H9 (cell line): ENCODE results near the gene OTP. TPM values are rescaled to one million over a fixed set of nuclear protein-coding genes. Genes with fewer than 3 reads are reported as not detected.

ENCODE experiments used
- DNase-seq: peaks from one replicate; pipeline ENCODE4 v3.0.0-alpha.2; 2017
- H2AFZ ChIP-seq: one replicate; pipeline ENCODE4 v1.6.1; 2013; ENCODE audit warnings: mild to moderate bottlenecking, low read length, control low read depth, moderate library complexity
- H2AK5ac ChIP-seq: 2 replicates; pipeline ENCODE4 v1.6.1; 2013; ENCODE audit warnings: low read length, control low read depth, mixed read lengths; ENCODE audit not compliant: insufficient read length
- H2BK120ac ChIP-seq: one replicate; pipeline ENCODE4 v1.6.1; 2013; ENCODE audit warnings: low read depth, mild to moderate bottlenecking, low read length, control low read depth, inconsistent platforms; ENCODE audit not compliant: poor library complexity, severe bottlenecking
- H2BK12ac ChIP-seq: 2 replicates; pipeline ENCODE4 v1.6.1; 2013; ENCODE audit warnings: low read length, control low read depth, mixed read lengths, low read depth; ENCODE audit not compliant: insufficient read length
- H2BK15ac ChIP-seq: 2 replicates; pipeline ENCODE4 v1.6.1; 2013; ENCODE audit warnings: low read depth, low read length, control low read depth
- H2BK20ac ChIP-seq: one replicate; pipeline ENCODE4 v1.6.1; 2013; ENCODE audit warnings: low read depth, mild to moderate bottlenecking, low read length, control low read depth, inconsistent platforms; ENCODE audit not compliant: poor library complexity, severe bottlenecking
- H2BK5ac ChIP-seq: 2 replicates; pipeline ENCODE4 v1.6.1; 2013; ENCODE audit warnings: low read length, control low read depth, mixed read lengths; ENCODE audit not compliant: insufficient read length
- H3K14ac ChIP-seq: 2 replicates; pipeline ENCODE4 v1.6.1; 2013; ENCODE audit warnings: low read length, control low read depth; ENCODE audit not compliant: insufficient read depth
- H3K18ac ChIP-seq: 2 replicates; pipeline ENCODE4 v1.6.1; 2013; ENCODE audit warnings: low read depth, mild to moderate bottlenecking, mixed read lengths, low read length, control low read depth; ENCODE audit not compliant: insufficient read length
- H3K23ac ChIP-seq: 2 replicates; pipeline ENCODE4 v1.6.1; 2013; ENCODE audit warnings: low read length, control low read depth, mixed read lengths, low read depth; ENCODE audit not compliant: insufficient read length
- H3K23me2 ChIP-seq: 2 replicates; pipeline ENCODE4 v1.6.1; 2013; ENCODE audit warnings: low read depth, mild to moderate bottlenecking, mixed read lengths, low read length, control low read depth; ENCODE audit not compliant: insufficient read length, poor library complexity, severe bottlenecking
- H3K27ac ChIP-seq: 2 replicates; pipeline ENCODE4 v1.5.1; 2013; ENCODE audit warnings: low read length, control low read depth, mixed read lengths, low read depth; ENCODE audit not compliant: insufficient read length
- H3K27me3 ChIP-seq: 2 replicates; pipeline ENCODE4 v1.6.1; 2013; ENCODE audit warnings: low read length, control low read depth, inconsistent platforms; ENCODE audit not compliant: insufficient read depth
- H3K4ac ChIP-seq: 2 replicates; pipeline ENCODE4 v1.6.1; 2013; ENCODE audit warnings: low read depth, mild to moderate bottlenecking, control low read depth, inconsistent platforms, low read length, moderate library complexity
- H3K4me1 ChIP-seq: 2 replicates; pipeline ENCODE4 v1.6.1; 2013; ENCODE audit warnings: low read length, control low read depth, inconsistent platforms; ENCODE audit not compliant: insufficient read depth
- H3K4me2 ChIP-seq: 2 replicates; pipeline ENCODE4 v1.6.1; 2013; ENCODE audit warnings: low read length, control low read depth, mixed read lengths; ENCODE audit not compliant: insufficient read length, insufficient read depth
- H3K56ac ChIP-seq: 2 replicates; pipeline ENCODE4 v1.6.1; 2013; ENCODE audit warnings: low read depth, mild to moderate bottlenecking, mixed read lengths, low read length, control low read depth; ENCODE audit not compliant: insufficient read length
- H3K79me1 ChIP-seq: 2 replicates; pipeline ENCODE4 v1.6.1; 2013; ENCODE audit warnings: low read depth, mild to moderate bottlenecking, moderate library complexity, low read length, control low read depth, inconsistent platforms; ENCODE audit not compliant: insufficient read depth, poor library complexity, severe bottlenecking
- H3K79me2 ChIP-seq: 2 replicates; pipeline ENCODE4 v1.6.1; 2013; ENCODE audit warnings: low read length, control low read depth, inconsistent platforms; ENCODE audit not compliant: insufficient read depth
- H3K9ac ChIP-seq: 2 replicates; pipeline ENCODE4 v1.6.1; 2013; ENCODE audit warnings: low read length, control low read depth, mixed read lengths; ENCODE audit not compliant: insufficient read length; ENCODE audit errors: extremely low read depth
- H3K9me3 ChIP-seq: one replicate; pipeline ENCODE4 v1.6.1; 2013; ENCODE audit warnings: low read depth, low read length, inconsistent platforms; ENCODE audit not compliant: control insufficient read depth
- H3T11ph ChIP-seq: one replicate; pipeline ENCODE4 v1.6.1; 2013; ENCODE audit warnings: mild to moderate bottlenecking, low read length, control low read depth, inconsistent platforms
- H4K20me1 ChIP-seq: one replicate; pipeline ENCODE4 v1.6.1; 2013; ENCODE audit not compliant: control insufficient read depth, insufficient read length, insufficient read depth
- H4K5ac ChIP-seq: 2 replicates; pipeline ENCODE4 v1.6.1; 2013; ENCODE audit warnings: low read depth, mild to moderate bottlenecking, mixed read lengths, low read length, control low read depth; ENCODE audit not compliant: insufficient read length
- H4K8ac ChIP-seq: replicated peaks from 2 replicates; pipeline ENCODE4 v1.6.1; 2013; ENCODE audit warnings: low read length, control low read depth, mixed read lengths, low read depth; ENCODE audit not compliant: insufficient read length
- H4K91ac ChIP-seq: 2 replicates; pipeline ENCODE4 v1.6.1; 2013; ENCODE audit warnings: low read depth, mild to moderate bottlenecking, moderate library complexity, mixed read lengths, low read length, control low read depth; ENCODE audit not compliant: insufficient read length
- H3K27ac Mint-ChIP-seq, 3 experiments: 2 replicates in 2 of 3; 3 replicates in 1 of 3; pipeline ENCODE4 v1.8.0; 2020 to 2021; ENCODE audit warnings: mixed read lengths in 3 of 3, mild to moderate bottlenecking in 1 of 3, moderate library complexity in 1 of 3
- H3K27me3 Mint-ChIP-seq: 2 replicates; pipeline ENCODE4 v1.8.0; 2021; ENCODE audit warnings: low read depth, mild to moderate bottlenecking, moderate library complexity, mixed read lengths
- H3K36me3 Mint-ChIP-seq, 3 experiments: 2 replicates in 2 of 3; 3 replicates in 1 of 3; pipeline ENCODE4 v1.8.0; 2020 to 2021; ENCODE audit warnings: low read depth in 3 of 3, mixed read lengths in 3 of 3; ENCODE audit not compliant: insufficient read depth in 1 of 3
- H3K4me1 Mint-ChIP-seq, 2 experiments: 2 replicates each; pipeline ENCODE4 v1.8.0; 2020; ENCODE audit warnings: mixed read lengths in 2 of 2
- H3K4me3 Mint-ChIP-seq, 2 experiments: 2 replicates in 1 of 2; 3 replicates in 1 of 2; pipeline ENCODE4 v1.8.0; 2020 to 2021; ENCODE audit warnings: mild to moderate bottlenecking in 2 of 2, mixed read lengths in 2 of 2, moderate library complexity in 1 of 2
- H3K9me3 Mint-ChIP-seq, 2 experiments: 2 replicates in 1 of 2; 3 replicates in 1 of 2; pipeline ENCODE4 v1.8.0; 2020; ENCODE audit warnings: mild to moderate bottlenecking in 2 of 2, mixed read lengths in 2 of 2, moderate library complexity in 1 of 2
- CTCF ChIP-seq: fragments of 200-600 bp; sonication (generic); conservative IDR thresholded peaks from 3 replicates; pipeline ENCODE4 v1.8.0; 2021; ENCODE audit warnings: antibody characterized with exemption, mild to moderate bottlenecking
- WGBS: extraction: QIAGEN DNeasy Blood & Tissue Kit; methylation state at CpG from one replicate; pipeline ENCODE4 v1.1.7; 2013; ENCODE audit warnings: missing lambda C conversion rate, low lambda C conversion rate, mixed read lengths; ENCODE audit not compliant: insufficient read length; ENCODE audit errors: extremely low coverage; 5-methylcytosine and 5-hydroxymethylcytosine counted together
- total RNA-seq: library from RNA; stranded (reverse); gene quantifications from 2 replicates; pipeline ENCODE4 v1.2.1, GENCODE V29; 2021

OTP gene
- total RNA-seq, 1 experiment from 2014 or later, result not detected

GRCh38 chr5:77640589-77641396 is 2.3 kb upstream of the OTP start:
- peaks cover 99% of the 10 kb centered on the region for H3K27me3 Mint-ChIP-seq
- Histone ChIP-seq H2BK5ac (no peak overlapping the region), H3K4ac (no peak overlapping the region), H2BK15ac (no peak overlapping the region), H3K9ac (no peak overlapping the region), H3K79me2 (no peaks in the 10 kb centered on the region), H2BK120ac (no peak overlapping the region), H4K8ac (no peak overlapping the region), H4K91ac (no peak overlapping the region), H2BK20ac (no peak overlapping the region), H3K79me1 (no peaks in the 10 kb centered on the region), H3K27ac (no peak overlapping the region), H3K56ac (no peak overlapping the region), H2AFZ (no peak overlapping the region), H3K23ac (no peak overlapping the region), H4K20me1 (no peaks in the 10 kb centered on the region), H3K4me2 (peak overlapping the region; percentile 5), H3K9me3 (no peaks in the 10 kb centered on the region), H2BK12ac (no peak overlapping the region), H4K5ac (no peak overlapping the region), H2AK5ac (no peak overlapping the region), H3K27me3 (peaks cover 92% of the 10 kb centered on the region), H3K4me1 (no peaks in the 10 kb centered on the region), H3K18ac (no peak overlapping the region), H3T11ph (no peak overlapping the region), H3K23me2 (peaks cover 12% of the 10 kb centered on the region), H3K14ac (no peak overlapping the region)
- WGBS, result no CpG with 5 or more reads among the region's 45 CpGs
- peaks cover 19 to 69% of the 10 kb centered on the region in 2 experiments for H3K4me1 Mint-ChIP-seq
- no peak for TF ChIP-seq CTCF
- peaks cover 0 to 1% (median 0%) of the 10 kb centered on the region in 3 experiments; a peak in 1 of 7 replicates for H3K36me3 Mint-ChIP-seq
- H3K9me3 Mint-ChIP-seq, result peaks cover 2 to 19% of the 10 kb centered on the region in 2 experiments; a peak in 4 of 5 replicates
- no peak overlapping the region for H3K27ac Mint-ChIP-seq
- peak; percentile 43 for DNase-seq
- H3K4me3 Mint-ChIP-seq, result peak overlapping the region in 1 of 2 experiments; percentile 75; a peak in 3 of 5 replicates
